Raji (cell line): ENCODE results near the gene CNPY2.

Source experiments
- POLR2A ChIP-seq: IDR thresholded peaks from 2 replicates; pipeline ENCODE4 v1.6.1; 2011; ENCODE audit warnings: low read depth, low read length, control low read depth; ENCODE audit not compliant: insufficient read depth

Gene CNPY2

GRCh38 chr12:56307221-56307965, 8.4 kb downstream of the CNPY2 start:
- no peak for TF ChIP-seq POLR2A

GRCh38 chr12:56304872-56305590, 10.8 kb downstream of the CNPY2 start:
- TF ChIP-seq POLR2A = no peak

- TF ChIP-seq POLR2A = no peak
Measured at GRCh38 chr12:56304276-56304675, 11.5 kb downstream of the CNPY2 start.

- no peak for TF ChIP-seq POLR2A
Measured at GRCh38 chr12:56300644-56301464, 14.9 kb downstream of the CNPY2 start.

GRCh38 chr12:56299853-56300643, 15.7 kb downstream of the CNPY2 start, which contains the start of gene CS:
Gene CS (minus strand): TSS chr12:56300330. CDS start chr12:56300201, 129 bp downstream.
- TF ChIP-seq POLR2A = peak; percentile 66

- no peak; the same call in 1 of the 2 replicates for TF ChIP-seq POLR2A
Measured at GRCh38 chr12:56299308-56299852, 16.4 kb downstream of the CNPY2 start.

- no peak for TF ChIP-seq POLR2A
Measured at GRCh38 chr12:56298828-56299227, 17.0 kb downstream of the CNPY2 start.

- no peak for TF ChIP-seq POLR2A
Measured at GRCh38 chr12:56297400-56297799, 18.4 kb downstream of the CNPY2 start.

- no peak for TF ChIP-seq POLR2A
Measured at GRCh38 chr12:56296295-56296694, 19.5 kb downstream of the CNPY2 start.

GRCh38 chr12:56293795-56294194, 22.0 kb downstream of the CNPY2 start:
- TF ChIP-seq POLR2A = no peak

GRCh38 chr12:56288705-56289387, 26.9 kb downstream of the CNPY2 start:
- no peak for TF ChIP-seq POLR2A

- TF ChIP-seq POLR2A = no peak
Measured at GRCh38 chr12:56286044-56286830, 29.6 kb downstream of the CNPY2 start.

- TF ChIP-seq POLR2A = no peak
Measured at GRCh38 chr12:56282579-56282978, 33.2 kb downstream of the CNPY2 start.
